Muscle of back (tissue), 11 donors: ENCODE measurements around the gene ASPRV1. TPM values are rescaled to one million over a fixed set of nuclear protein-coding genes. Genes with fewer than 3 reads are reported as not detected.
"Not testable (repeated sequence)": the region's sequence is repeated elsewhere in the genome, so short reads cannot be mapped to it uniquely, and the experiment has no call there.

ENCODE experiments used
- DNase-seq, 3 donors: peaks; one replicate each; pipeline versions ENCODE4 v3.0.0 to v3.0.0-alpha.2; 2013
- polyA plus RNA-seq, 10 donors: library from polyadenylated mRNA; unstranded; fragments of 120-200 nt; gene quantifications; one replicate each; pipeline ENCODE4 v1.2.1, GENCODE V29; 2013; ENCODE audit not compliant: insufficient read length in 10 of 10

ASPRV1 gene
- polyA plus RNA-seq, 10 donors, result 1.7 to 3.9 (median 2.6) TPM

DNA sequence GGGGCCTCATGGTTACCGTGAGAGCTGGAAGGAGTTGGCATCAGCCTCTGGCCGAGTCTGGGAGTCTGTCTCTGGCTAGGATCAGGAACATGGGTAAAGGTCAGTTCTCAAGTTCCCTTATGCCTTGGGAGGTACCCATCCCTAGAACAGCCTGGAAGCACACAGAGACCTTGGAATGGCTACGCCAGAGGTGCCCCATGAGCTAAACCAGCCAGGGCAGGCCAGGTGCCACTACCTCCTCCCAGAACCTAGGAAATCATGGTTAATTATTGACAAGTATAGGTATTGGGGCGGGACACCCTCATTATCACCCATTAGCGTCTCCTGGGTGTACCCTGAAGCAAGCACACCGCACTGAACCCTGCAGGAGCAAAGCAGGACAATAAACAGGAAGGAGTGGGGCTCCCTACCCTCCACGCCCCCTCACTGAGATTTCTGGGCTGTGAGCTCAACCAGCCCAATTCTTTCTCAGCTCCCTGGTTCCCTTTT is 3.0 kb upstream of the ASPRV1 start:
- DNase-seq, result no peak

GRCh38 chr2:69962986-69963730 is 1.7 kb upstream of the ASPRV1 start:
- no peak for DNase-seq

GRCh38 chr2:69960821-69961220 is 610 bp downstream of the ASPRV1 start:
- DNase-seq, result no peak

GRCh38 chr2:69959425-69959824 is 2.0 kb downstream of the ASPRV1 start:
- DNase-seq, result no peak

GRCh38 chr2:69958480-69958879 is 3.0 kb downstream of the ASPRV1 start:
- DNase-seq, result no peak

DNA sequence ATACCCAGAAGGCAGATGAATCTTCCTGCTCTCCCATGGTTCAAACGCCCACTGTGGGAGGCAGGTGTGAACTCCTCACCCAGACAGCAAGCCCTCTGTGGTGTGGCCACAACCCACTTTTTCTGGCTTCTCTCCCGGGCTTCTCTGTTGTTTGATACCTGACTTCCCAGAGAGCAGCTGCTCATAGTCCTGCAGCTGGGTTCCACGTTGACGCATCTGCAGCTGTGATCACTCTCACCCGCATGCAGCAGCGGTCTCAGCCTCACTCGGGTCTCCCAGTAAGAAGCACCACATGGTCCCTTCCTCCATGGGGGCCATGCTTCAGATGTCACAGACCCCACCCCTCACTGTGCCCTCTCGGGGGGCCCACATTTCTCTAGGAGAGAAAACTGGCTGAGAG is 3.5 kb downstream of the ASPRV1 start:
- peak in 2 of 3 donors; percentile 17 to 48 for DNase-seq

- no peak for DNase-seq
Observed at GRCh38 chr2:69956475-69956979, 4.9 kb downstream of the ASPRV1 start.

DNA sequence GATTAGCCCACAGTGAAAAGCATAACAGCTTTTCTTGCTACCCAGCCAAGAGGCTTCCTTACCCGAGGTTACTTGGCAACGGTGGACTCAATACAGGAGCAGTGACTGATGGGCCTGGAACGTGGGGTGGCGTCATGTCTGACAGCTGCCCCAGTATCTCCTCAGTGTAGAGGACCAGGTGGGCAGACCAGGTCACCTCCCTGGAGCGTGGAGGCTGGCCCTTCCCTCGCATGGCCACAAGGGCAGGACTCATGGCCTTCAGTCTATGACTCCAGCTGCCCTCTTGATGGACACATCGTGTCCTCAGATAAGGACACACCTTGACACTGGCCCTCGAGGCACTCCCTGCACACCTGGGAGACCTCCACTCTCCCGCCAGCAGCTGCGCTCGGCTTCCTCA is 6.4 kb downstream of the ASPRV1 start:
- no peak for DNase-seq

GRCh38 chr2:69954084-69954483 is 7.3 kb downstream of the ASPRV1 start:
- DNase-seq, result no peak

DNA sequence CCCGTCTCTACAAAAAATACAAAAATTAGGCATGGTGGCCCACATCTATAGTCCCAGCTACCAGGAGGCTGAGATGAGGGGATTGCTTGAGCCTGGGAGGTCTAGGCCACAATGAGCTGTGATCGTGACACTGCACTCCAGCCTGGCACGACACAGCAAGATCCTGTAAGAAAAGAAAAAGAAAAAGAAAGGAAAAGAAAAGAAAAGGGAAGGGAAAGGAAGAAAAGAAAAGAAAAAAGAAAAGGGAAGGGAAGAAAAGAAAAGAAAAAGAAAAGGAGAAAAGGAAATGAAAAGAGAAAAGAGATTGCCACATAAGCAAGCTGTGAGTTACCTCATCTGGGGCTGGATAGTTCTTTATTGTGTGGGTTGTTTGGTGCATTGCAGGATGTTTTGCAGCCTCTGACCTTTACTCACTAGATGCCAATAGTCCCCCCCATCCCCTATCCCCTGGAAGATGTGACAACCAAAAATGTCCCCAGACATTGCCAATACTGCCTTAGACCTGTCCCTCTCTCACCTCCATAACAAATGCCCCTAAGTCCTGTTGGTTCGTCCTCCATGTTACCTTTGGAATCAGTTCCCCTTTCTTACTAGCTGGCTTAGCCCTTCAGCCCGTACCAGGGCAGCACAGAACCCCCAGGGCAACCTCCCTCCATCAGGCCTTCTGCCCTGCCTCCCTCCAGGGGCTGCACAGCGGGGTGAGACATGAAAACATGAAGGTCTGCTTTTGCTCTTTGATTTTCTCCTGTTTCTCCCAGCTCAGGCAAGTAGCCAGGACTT is 8.9 kb downstream of the ASPRV1 start:
- no peak for DNase-seq

DNA sequence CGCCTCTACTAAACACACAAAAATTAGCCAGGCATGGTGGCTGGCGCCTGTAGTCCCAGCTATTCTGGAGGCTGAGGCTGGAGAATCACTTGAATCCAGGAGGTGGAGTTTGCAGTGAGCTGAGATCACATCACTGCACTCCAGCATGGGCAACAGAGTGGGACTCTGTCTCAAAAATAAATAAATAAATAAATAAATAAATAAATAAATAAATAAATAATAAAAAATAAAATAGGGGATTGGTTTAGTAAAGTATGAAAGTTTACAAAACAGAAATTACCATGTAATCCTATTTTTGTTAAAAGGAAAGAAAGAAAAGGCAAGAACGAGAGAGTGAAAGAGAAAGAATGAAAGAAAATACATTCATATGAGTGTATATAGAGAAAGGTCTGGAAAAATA is 10.8 kb downstream of the ASPRV1 start:
- not testable (repeated sequence) for DNase-seq

- no peak for DNase-seq
Observed at GRCh38 chr2:69950241-69950640, 11.2 kb downstream of the ASPRV1 start.

- DNase-seq, result no peak
Observed at GRCh38 chr2:69948963-69949645, 12.3 kb downstream of the ASPRV1 start.

GRCh38 chr2:69948032-69948962 is 13.1 kb downstream of the ASPRV1 start:
- no peak for DNase-seq

- DNase-seq, result no peak
Observed at GRCh38 chr2:69947325-69947931, 14.0 kb downstream of the ASPRV1 start.

DNA sequence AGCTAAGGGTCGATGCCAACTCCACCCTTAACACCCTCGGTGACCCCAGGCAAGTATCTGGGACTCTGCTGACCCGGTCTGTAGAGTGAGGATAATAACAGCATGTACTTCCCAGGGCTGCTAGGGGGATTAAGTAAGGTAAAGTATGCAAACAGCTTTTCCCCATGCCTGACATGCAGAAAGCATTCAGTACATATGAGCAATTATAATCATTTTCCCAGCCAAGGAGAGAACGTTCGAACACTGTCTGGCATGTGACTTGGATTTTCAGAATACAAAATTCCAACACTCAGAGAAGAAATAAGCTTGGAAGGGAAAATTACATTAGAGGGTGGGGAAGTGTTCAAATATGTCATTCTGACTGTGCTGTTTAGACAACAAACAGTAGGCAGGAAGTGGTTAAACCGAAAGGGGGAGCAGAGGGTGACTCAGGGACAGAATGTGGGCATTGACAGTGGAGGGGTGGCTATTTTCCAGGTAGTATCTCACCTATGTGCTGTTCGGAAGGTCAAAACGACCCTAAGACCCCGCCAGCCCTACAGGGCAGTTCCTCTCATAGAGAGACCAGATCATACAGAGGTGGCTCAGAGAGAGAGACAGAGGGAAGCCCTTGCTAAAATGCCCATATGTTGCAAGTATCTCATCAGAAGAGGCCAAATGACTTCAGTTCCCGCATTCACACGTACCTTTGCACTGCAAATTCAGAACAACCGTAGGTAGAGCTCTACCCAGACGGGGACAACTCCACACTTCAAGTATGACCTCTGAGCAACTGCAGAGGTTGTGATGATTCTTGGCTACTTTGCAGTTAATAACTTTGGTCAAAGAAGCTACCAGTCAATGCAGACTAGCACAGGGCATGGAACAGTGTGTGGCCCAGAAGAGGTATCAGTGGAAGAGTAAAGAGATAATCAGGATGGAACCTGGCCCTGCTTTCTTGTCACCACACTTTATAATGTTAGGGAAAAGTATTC is 14.8 kb downstream of the ASPRV1 start:
- peak in 1 of 3 donors; percentile 20 for DNase-seq

DNA sequence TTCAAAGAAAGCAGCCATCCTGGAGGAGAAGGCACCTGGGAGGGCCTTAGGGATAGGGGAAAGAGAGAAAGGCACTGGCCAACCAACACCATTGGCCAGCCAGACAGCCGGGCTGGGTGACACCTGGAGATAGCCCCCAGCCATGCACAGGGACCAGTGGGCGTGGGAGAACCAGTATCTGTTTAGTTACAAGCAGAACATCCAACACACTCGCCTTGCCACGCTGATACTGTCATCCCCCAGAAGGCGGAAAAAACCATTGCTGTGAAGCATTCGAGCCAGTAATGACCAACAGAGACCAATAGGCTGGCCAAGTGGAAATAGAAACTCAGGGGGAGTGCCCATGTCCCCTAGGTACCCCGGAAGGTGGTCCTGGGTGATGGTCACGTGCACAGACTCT is 15.5 kb downstream of the ASPRV1 start:
- no peak for DNase-seq

GRCh38 chr2:69945441-69945840 is 16.0 kb downstream of the ASPRV1 start:
- DNase-seq, result no peak

DNA sequence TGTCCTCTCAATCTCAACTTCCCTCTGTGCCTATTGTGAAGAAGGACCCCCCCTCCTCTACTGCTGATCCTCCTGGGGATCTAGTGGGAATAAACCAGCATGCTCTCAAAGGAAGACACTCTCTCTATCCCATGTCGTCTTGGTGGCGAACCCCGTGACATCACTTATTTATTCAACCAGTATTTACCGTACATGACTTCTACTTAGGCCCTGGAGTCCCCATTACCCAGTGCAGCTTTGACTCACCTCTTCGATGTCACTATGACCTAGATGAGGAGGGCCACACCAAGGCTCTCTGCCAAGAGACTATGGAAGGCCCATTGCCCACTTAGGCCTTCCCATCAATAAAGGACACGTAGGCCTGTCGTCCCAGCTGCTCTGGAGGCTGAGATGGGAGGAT is 16.7 kb downstream of the ASPRV1 start:
- DNase-seq, result no peak
